GM12878 (cell line): Measurements from ENCODE around the gene ZC3H8. TPM values are rescaled to one million over a fixed set of nuclear protein-coding genes. Genes with fewer than 3 reads are reported as not detected.

ENCODE experiments used
- ATAC-seq: fragments of 200-7000 bp; cut with Tn5 transposase; 3 replicates; pipeline ENCODE4 v1.9.1; 2020; ENCODE audit warnings: mild to moderate bottlenecking, moderate library complexity
- BruUV-seq: library from RNA; stranded (reverse); fragments of 400-500 nt; replicated peaks from 2 replicates; lab custom pipeline; 2021; lab: Mats Ljungman, UMichigan
- CTCF ChIA-PET: fragments of 300-600 bp; sonication (Branson Sonifier 250); formaldehyde crosslinking; extraction: SDS; loops from one replicate; lab custom pipeline; 2021; ENCODE audit warnings: inconsistent platforms; lab: Yijun Ruan, JAX
- POLR2A ChIA-PET: fragments of 350-600 bp; formaldehyde crosslinking; extraction: SDS; loops from one replicate; lab custom pipeline; 2021; ENCODE audit warnings: inconsistent platforms; lab: Charles Lee
- RAD21 ChIA-PET: fragments of 300-600 bp; sonication (Branson Sonifier 250); formaldehyde crosslinking; loops from one replicate; lab custom pipeline; 2023; ENCODE audit warnings: antibody characterized with exemption; ENCODE audit not compliant: unreplicated experiment; lab: Charles Lee
- SMC1A ChIA-PET: fragments of 300-600 bp; sonication (Branson Sonifier 250); formaldehyde crosslinking; loops from one replicate; lab custom pipeline; 2023; ENCODE audit not compliant: unreplicated experiment, uncharacterized antibody; lab: Charles Lee
- DNase-seq: peaks from one replicate; pipeline ENCODE4 v3.0.0-alpha.2; 2011; ENCODE audit warnings: low read depth, low spot score
- FAIRE-seq: peaks from 3 replicates; lab custom pipeline; 2011; peaks lifted over from hg19 to GRCh38; lab: Jason Lieb, UNC
- H2AFZ ChIP-seq: 2 replicates; pipeline ENCODE4 v1.6.0; 2011; ENCODE audit warnings: low read depth, low read length, control low read depth; ENCODE audit not compliant: control insufficient read depth
- H3K27ac ChIP-seq: 2 replicates; pipeline ENCODE4 v1.5.1; 2011; ENCODE audit warnings: control low read depth; ENCODE audit not compliant: control insufficient read depth, insufficient read depth
- H3K27me3 ChIP-seq, 2 experiments: replicated peaks in 1 of 2; 2 replicates each; pipeline versions ENCODE4 v1.6.0 to v1.6.1; 2011; ENCODE audit warnings: low read length in 1 of 2; ENCODE audit not compliant: control insufficient read depth in 2 of 2, insufficient read depth in 2 of 2
- H3K36me3 ChIP-seq, 2 experiments: 2 replicates each; pipeline ENCODE4 v1.5.1; 2011; ENCODE audit warnings: low read length in 1 of 2; ENCODE audit not compliant: control insufficient read depth in 2 of 2, insufficient read depth in 2 of 2
- H3K4me1 ChIP-seq: 2 replicates; pipeline ENCODE4 v1.6.1; 2011; ENCODE audit warnings: mild to moderate bottlenecking, low read length, moderate library complexity, mixed read lengths; ENCODE audit not compliant: control insufficient read depth, insufficient read depth
- H3K4me2 ChIP-seq: 2 replicates; pipeline ENCODE4 v1.6.0; 2011; ENCODE audit warnings: control low read depth; ENCODE audit not compliant: control insufficient read depth, insufficient read depth
- H3K4me3 ChIP-seq: fragments of 200-600 bp; sonication (generic); 2 replicates; pipeline ENCODE4 v1.5.1; 2016
- H3K79me2 ChIP-seq: 2 replicates; pipeline ENCODE4 v1.6.0; 2011; ENCODE audit warnings: low read length; ENCODE audit not compliant: control insufficient read depth, insufficient read depth
- H3K9ac ChIP-seq: 2 replicates; pipeline ENCODE4 v1.8.0; 2011; ENCODE audit warnings: low read length, control low read depth, mixed read lengths; ENCODE audit not compliant: control insufficient read depth, insufficient read depth
- H3K9me3 ChIP-seq: replicated peaks from 3 replicates; pipeline ENCODE4 v1.5.1; 2011; ENCODE audit warnings: mild to moderate bottlenecking, low read length; ENCODE audit not compliant: control insufficient read depth, insufficient read depth
- H4K20me1 ChIP-seq: 2 replicates; pipeline ENCODE4 v1.6.0; 2011; ENCODE audit not compliant: control insufficient read depth, insufficient read depth
- ASH2L ChIP-seq: fragments of 300-600, 200-600 bp; sonication (generic); IDR thresholded peaks from 2 replicates; pipeline ENCODE4 v1.6.1; 2017; ENCODE audit warnings: low read depth, mild to moderate bottlenecking, borderline replicate concordance
- LARP7 ChIP-seq: fragments of 450-650 bp; IDR thresholded peaks from 2 replicates; pipeline ENCODE4 v1.6.1; 2017; ENCODE audit warnings: mild to moderate bottlenecking
- NR2C2 ChIP-seq: IDR thresholded peaks from 2 replicates; pipeline ENCODE4 v1.6.1; 2011; ENCODE audit warnings: borderline replicate concordance, low read depth; ENCODE audit not compliant: control insufficient read depth, insufficient read length
- NR2F1 ChIP-seq: fragments of 450-650 bp; conservative IDR thresholded peaks from 2 replicates; pipeline ENCODE4 v1.6.1; 2017; ENCODE audit warnings: mild to moderate bottlenecking
- PML ChIP-seq: IDR thresholded peaks from 2 replicates; pipeline ENCODE4 v1.6.1; 2012; ENCODE audit warnings: low read length, inconsistent platforms
- POU2F2 ChIP-seq: IDR thresholded peaks from 3 replicates; pipeline ENCODE4 v1.6.1; 2011; ENCODE audit warnings: low read depth, mild to moderate bottlenecking, low read length, borderline replicate concordance
- RAD51 ChIP-seq: fragments of 450-650 bp; IDR thresholded peaks from 2 replicates; pipeline ENCODE4 v1.6.1; 2016; ENCODE audit warnings: moderate library complexity, mild to moderate bottlenecking, inconsistent platforms
- SIX5 ChIP-seq: IDR thresholded peaks from 2 replicates; pipeline ENCODE4 v1.6.1; 2011; ENCODE audit warnings: mild to moderate bottlenecking, low read depth, low read length, moderate library complexity; ENCODE audit not compliant: severe bottlenecking
- TBL1XR1 ChIP-seq: IDR thresholded peaks from 2 replicates; pipeline ENCODE4 v1.6.1; 2012; ENCODE audit warnings: low read depth, low read length, improper control_type of control experiment
- YY1 ChIP-seq: IDR thresholded peaks from 2 replicates; pipeline ENCODE4 v1.6.1; 2011; ENCODE audit warnings: low read depth, mild to moderate bottlenecking, low read length
- WGBS: methylation state at CpG from one replicate; pipeline ENCODE4 v1.1.6; 2016; ENCODE audit warnings: low lambda C conversion rate; ENCODE audit not compliant: insufficient replicate concordance, insufficient coverage; ENCODE audit errors: missing lambda C conversion rate; 5-methylcytosine and 5-hydroxymethylcytosine counted together
- in situ Hi-C: fragments of 300-500 bp; cut with MboI; formaldehyde crosslinking; loops from 9 replicates; pipeline ENCODE4 v1.14.3; 2018; ENCODE audit warnings: mixed read lengths
- intact Hi-C: fragments of 100-400 bp; cut with micrococcal nuclease; formaldehyde crosslinking; loops from one replicate; pipeline ENCODE4 v1.14.2; 2022; ENCODE audit not compliant: unreplicated experiment
- polyA plus RNA-seq, 11 experiments: library from polyadenylated mRNA; depleted of rRNA in 4 of 11; unstranded in 6 of 11; stranded (reverse) in 5 of 11; fragments of >200 nt; fragmentation: Nextera tagmentation in 4 of 11; fragmentation: Illumina TruSeq in 1 of 11; extraction: Ambion mirVana in 4 of 11; extraction: Trizol in 1 of 11; gene quantifications; 1 replicate in 1 of 11; 2 replicates in 10 of 11; pipeline versions ENCODE4 v1.2.1 to v1.2.3, GENCODE V29; 2011 to 2016; ENCODE audit warnings: inconsistent platforms in 2 of 11, missing spikeins in 2 of 11, low read depth in 1 of 11
- total RNA-seq, 4 experiments: library from RNA; depleted of rRNA in 3 of 4; stranded (reverse); fragments of >200 nt in 3 of 4; fragmentation: Illumina TruSeq in 1 of 4; extraction: Trizol in 1 of 4; gene quantifications; 2 replicates each; pipeline versions ENCODE4 v1.2.1 to v1.2.3, GENCODE V29; 2013 to 2021
- TF ChIP-seq, protein P1 (sequence below): fragments of 150-350 bp; IDR thresholded peaks from 2 replicates; pipeline ENCODE4 v1.6.1; 2014; ENCODE audit warnings: mild to moderate bottlenecking, low read depth, low read length
- TF ChIP-seq, protein P2 (sequence below): fragments of 150-350 bp; IDR thresholded peaks from 2 replicates; pipeline ENCODE4 v1.6.1; 2016; ENCODE audit warnings: low read depth, low read length

ZC3H8 gene
- total and polyA plus RNA-seq, 10 of the 15 experiments (the other 5 are each of a cell fraction or from before 2014, with no cell fraction given) = 9.9 to 28.4 (median 19.5) TPM

DNA sequence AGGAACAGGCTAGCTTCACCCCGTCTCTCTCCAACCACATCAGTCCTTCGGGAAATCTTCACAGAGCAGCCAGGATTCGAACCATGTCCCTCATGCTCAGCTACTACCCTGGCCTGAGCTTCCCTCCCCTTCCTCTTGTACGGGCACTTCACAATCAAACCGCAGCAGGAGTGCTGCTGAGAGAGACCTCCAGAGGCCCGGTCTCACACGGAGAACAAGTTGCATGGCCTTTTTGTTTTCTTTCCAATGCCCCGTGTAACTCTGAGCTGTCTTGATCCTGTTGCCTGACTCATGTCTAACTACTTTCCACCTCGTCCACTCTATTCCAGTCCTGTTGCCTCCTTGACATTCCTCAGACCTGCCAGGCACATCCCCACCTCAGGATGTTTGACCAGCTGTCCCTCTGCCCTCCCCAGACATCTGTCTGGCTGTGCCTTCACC, 91.3 kb downstream of the ZC3H8 start:
- Histone ChIP-seq H3K27me3 (0 out of 4 replicates have a peak, but pooled peaks cover 0 to 1% of the 10 kb centered on the region in 2 experiments), H3K4me2 (no peak overlapping the region), H3K79me2 (no peaks in the 10 kb centered on the region), H3K9ac (no peak overlapping the region), H2AFZ (no peak overlapping the region), H3K36me3 (no peaks in the 10 kb centered on the region), H4K20me1 (no peaks in the 10 kb centered on the region), H3K27ac (no peak overlapping the region), H3K4me3 (no peak overlapping the region), H3K4me1 (no peaks in the 10 kb centered on the region), H3K9me3 (no peaks in the 10 kb centered on the region)
- ATAC-seq (no peak), DNase-seq (no peak), FAIRE-seq (no peak)
- intact Hi-C loops = no loop called here
- CTCF ChIA-PET = no interaction called here
- WGBS = 61% methylated on average over 9 of the region's 9 CpGs
- BruUV-seq = no TSS peak
- in situ Hi-C loops = no loop called here
- SMC1A ChIA-PET = no interaction called here
- RAD21 ChIA-PET = no interaction called here
- POLR2A ChIA-PET = no interaction called here
- TF ChIP-seq RAD51 (no peak), PML (no peak)

DNA sequence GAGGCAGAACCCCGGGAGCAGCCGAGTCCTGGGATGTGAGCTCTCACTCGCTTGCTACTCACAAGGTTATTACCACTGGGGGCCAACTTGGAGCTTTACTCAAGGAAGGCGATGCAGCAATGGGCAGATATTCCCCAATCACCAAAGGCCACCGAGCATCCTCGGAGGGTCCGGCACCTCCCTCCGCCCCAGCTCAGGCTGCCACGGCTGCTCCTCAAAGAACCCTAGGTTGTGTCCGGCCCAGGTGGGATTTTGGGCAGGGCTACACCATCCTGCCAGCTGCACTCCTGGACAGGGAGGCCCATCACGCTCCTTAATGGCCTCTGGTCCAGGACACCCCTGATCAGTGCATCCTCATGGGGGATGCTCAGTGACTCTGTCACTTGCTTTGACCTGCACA, 91.9 kb downstream of the ZC3H8 start:
- no peak overlapping the region for H3K9ac ChIP-seq
- H3K4me3 ChIP-seq = no peak overlapping the region
- H3K79me2 ChIP-seq = no peaks in the 10 kb centered on the region
- ATAC-seq = no peak
- no peaks in the 10 kb centered on the region for H3K9me3 ChIP-seq
- H3K36me3 ChIP-seq = no peaks in the 10 kb centered on the region
- WGBS = 94% methylated on average over 11 of the region's 11 CpGs
- H3K4me1 ChIP-seq = no peaks in the 10 kb centered on the region
- POLR2A ChIA-PET = no interaction called here
- H2AFZ ChIP-seq = no peak overlapping the region
- FAIRE-seq = no peak
- BruUV-seq = no TSS peak
- SMC1A ChIA-PET = interaction anchor here (1.0 kb wide), 1 partner anchor 20 kb away, joined by 3 read pairs; no protein-coding TSS in a partner anchor
- intact Hi-C loops (no loop called here), in situ Hi-C loops (no loop called here)
- RAD21 ChIA-PET = no interaction called here
- H3K4me2 ChIP-seq = no peak overlapping the region
- DNase-seq = no peak
- CTCF ChIA-PET = no interaction called here
- 0 out of 4 replicates have a peak, but pooled peaks cover 0 to 1% of the 10 kb centered on the region in 2 experiments for H3K27me3 ChIP-seq
- no peaks in the 10 kb centered on the region for H4K20me1 ChIP-seq
- H3K27ac ChIP-seq = no peak overlapping the region
- TF ChIP-seq TBL1XR1 (no peak), SIX5 (no peak), NR2F1 (no peak), LARP7 (no peak), YY1 (no peak), NR2C2 (no peak), ASH2L (no peak), POU2F2 (no peak)
- TF ChIP-seq, protein P1, sequence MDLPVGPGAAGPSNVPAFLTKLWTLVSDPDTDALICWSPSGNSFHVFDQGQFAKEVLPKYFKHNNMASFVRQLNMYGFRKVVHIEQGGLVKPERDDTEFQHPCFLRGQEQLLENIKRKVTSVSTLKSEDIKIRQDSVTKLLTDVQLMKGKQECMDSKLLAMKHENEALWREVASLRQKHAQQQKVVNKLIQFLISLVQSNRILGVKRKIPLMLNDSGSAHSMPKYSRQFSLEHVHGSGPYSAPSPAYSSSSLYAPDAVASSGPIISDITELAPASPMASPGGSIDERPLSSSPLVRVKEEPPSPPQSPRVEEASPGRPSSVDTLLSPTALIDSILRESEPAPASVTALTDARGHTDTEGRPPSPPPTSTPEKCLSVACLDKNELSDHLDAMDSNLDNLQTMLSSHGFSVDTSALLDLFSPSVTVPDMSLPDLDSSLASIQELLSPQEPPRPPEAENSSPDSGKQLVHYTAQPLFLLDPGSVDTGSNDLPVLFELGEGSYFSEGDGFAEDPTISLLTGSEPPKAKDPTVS = no peak
- TF ChIP-seq, protein P2, sequence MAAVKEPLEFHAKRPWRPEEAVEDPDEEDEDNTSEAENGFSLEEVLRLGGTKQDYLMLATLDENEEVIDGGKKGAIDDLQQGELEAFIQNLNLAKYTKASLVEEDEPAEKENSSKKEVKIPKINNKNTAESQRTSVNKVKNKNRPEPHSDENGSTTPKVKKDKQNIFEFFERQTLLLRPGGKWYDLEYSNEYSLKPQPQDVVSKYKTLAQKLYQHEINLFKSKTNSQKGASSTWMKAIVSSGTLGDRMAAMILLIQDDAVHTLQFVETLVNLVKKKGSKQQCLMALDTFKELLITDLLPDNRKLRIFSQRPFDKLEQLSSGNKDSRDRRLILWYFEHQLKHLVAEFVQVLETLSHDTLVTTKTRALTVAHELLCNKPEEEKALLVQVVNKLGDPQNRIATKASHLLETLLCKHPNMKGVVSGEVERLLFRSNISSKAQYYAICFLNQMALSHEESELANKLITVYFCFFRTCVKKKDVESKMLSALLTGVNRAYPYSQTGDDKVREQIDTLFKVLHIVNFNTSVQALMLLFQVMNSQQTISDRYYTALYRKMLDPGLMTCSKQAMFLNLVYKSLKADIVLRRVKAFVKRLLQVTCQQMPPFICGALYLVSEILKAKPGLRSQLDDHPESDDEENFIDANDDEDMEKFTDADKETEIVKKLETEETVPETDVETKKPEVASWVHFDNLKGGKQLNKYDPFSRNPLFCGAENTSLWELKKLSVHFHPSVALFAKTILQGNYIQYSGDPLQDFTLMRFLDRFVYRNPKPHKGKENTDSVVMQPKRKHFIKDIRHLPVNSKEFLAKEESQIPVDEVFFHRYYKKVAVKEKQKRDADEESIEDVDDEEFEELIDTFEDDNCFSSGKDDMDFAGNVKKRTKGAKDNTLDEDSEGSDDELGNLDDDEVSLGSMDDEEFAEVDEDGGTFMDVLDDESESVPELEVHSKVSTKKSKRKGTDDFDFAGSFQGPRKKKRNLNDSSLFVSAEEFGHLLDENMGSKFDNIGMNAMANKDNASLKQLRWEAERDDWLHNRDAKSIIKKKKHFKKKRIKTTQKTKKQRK = no peak
